DMS53 treated with DMSO at 0.1 percent for 48 hours (cell line): ENCODE measurements around the gene RASGRF1.

ENCODE experiments used
- DNase-seq: peaks from one replicate; lab custom pipeline; 2025; ENCODE audit not compliant: unreplicated experiment; lab: John Stamatoyannopoulos, UW

Gene RASGRF1

GRCh38 chr15:78916088-78916487 is 174.5 kb downstream of the RASGRF1 start:
- no peak for DNase-seq

- DNase-seq: no peak
These were observed 175.1 kb downstream of the RASGRF1 start for GRCh38 chr15:78915341-78916087.

- DNase-seq: no peak
These were observed 176.4 kb downstream of the RASGRF1 start for GRCh38 chr15:78914027-78914764.

GRCh38 chr15:78913012-78913411 is 177.6 kb downstream of the RASGRF1 start:
- DNase-seq: no peak

GRCh38 chr15:78912316-78912715 is 178.3 kb downstream of the RASGRF1 start:
- no peak for DNase-seq

GRCh38 chr15:78910271-78910670 is 180.3 kb downstream of the RASGRF1 start:
- DNase-seq: no peak
